Fibroblast of lung (primary cell): Measurements from ENCODE around the gene THEM4. TPM values are rescaled to one million over a fixed set of nuclear protein-coding genes. Genes with fewer than 3 reads are reported as not detected.

ENCODE experiments used
- DNase-seq, 2 donors: peaks; one replicate each; pipeline versions ENCODE4 v3.0.0 to v3.0.0-alpha.2; 2010; ENCODE audit warnings: low read depth in 2 of 2
- H2AFZ ChIP-seq: 2 replicates; pipeline ENCODE4 v1.5.1; 2012; ENCODE audit warnings: low read length, control low read depth, inconsistent platforms
- H3K27ac ChIP-seq: 2 replicates; pipeline ENCODE4 v1.5.1; 2011; ENCODE audit warnings: low read length, control low read depth; ENCODE audit not compliant: insufficient read depth
- H3K27me3 ChIP-seq: 2 replicates; pipeline ENCODE4 v1.5.1; 2011; ENCODE audit warnings: mild to moderate bottlenecking, low read length; ENCODE audit not compliant: control insufficient read depth, insufficient read depth
- H3K36me3 ChIP-seq: 2 replicates; pipeline ENCODE4 v1.5.1; 2011; ENCODE audit warnings: low read length; ENCODE audit not compliant: control insufficient read depth, insufficient read depth
- H3K4me1 ChIP-seq: 2 replicates; pipeline ENCODE4 v1.5.1; 2011; ENCODE audit warnings: low read length; ENCODE audit not compliant: control insufficient read depth, insufficient read depth; ENCODE audit errors: extremely low read depth
- H3K4me2 ChIP-seq: 2 replicates; pipeline ENCODE4 v1.5.1; 2011; ENCODE audit warnings: low read length, control low read depth; ENCODE audit not compliant: insufficient read depth; ENCODE audit errors: extremely low read depth
- H3K4me3 ChIP-seq, 4 experiments: fragments of 200-600 bp in 1 of 4; sonication (generic) in 1 of 4; replicated peaks in 1 of 4; 2 replicates each; pipeline ENCODE4 v1.5.1; 2011 to 2016; ENCODE audit warnings: low read length in 4 of 4, low read depth in 3 of 4, mild to moderate bottlenecking in 3 of 4, control low read depth in 2 of 4, inconsistent platforms in 1 of 4, mixed read lengths in 1 of 4; ENCODE audit not compliant: insufficient read depth in 1 of 4; ENCODE audit errors: control extremely low read depth in 1 of 4
- H3K79me2 ChIP-seq: 2 replicates; pipeline ENCODE4 v1.5.1; 2012; ENCODE audit warnings: mild to moderate bottlenecking, low read length, inconsistent platforms; ENCODE audit not compliant: control insufficient read depth, insufficient read depth
- H3K9ac ChIP-seq: 2 replicates; pipeline ENCODE4 v1.5.1; 2011; ENCODE audit warnings: mild to moderate bottlenecking, low read length, control low read depth; ENCODE audit not compliant: insufficient read depth
- H3K9me3 ChIP-seq: 2 replicates; pipeline ENCODE4 v1.5.1; 2012; ENCODE audit warnings: low read depth, low read length; ENCODE audit not compliant: control insufficient read depth, insufficient read depth
- H4K20me1 ChIP-seq: 2 replicates; pipeline ENCODE4 v1.5.1; 2011; ENCODE audit warnings: low read length; ENCODE audit not compliant: control insufficient read depth, insufficient read depth; ENCODE audit errors: extremely low read depth
- EZH2 ChIP-seq: IDR thresholded peaks from 2 replicates; pipeline ENCODE4 v1.5.1; 2012; ENCODE audit warnings: low read length, control low read depth, mild to moderate bottlenecking; ENCODE audit errors: missing control alignments
- polyA plus RNA-seq, 2 donors: library from polyadenylated mRNA; depleted of rRNA in 1 of 2; stranded (reverse) in 1 of 2; unstranded in 1 of 2; fragments of >200 nt; gene quantifications; 2 replicates each; pipeline ENCODE4 v1.2.1, GENCODE V29; 2011 to 2012; ENCODE audit warnings: missing spikeins in 1 of 2
- total RNA-seq: library from RNA; depleted of rRNA; stranded (reverse); fragments of >200 nt; gene quantifications from 2 replicates; pipeline ENCODE4 v1.2.1, GENCODE V29; 2014
- TF ChIP-seq, protein P1 (sequence below), 2 donors: IDR thresholded peaks in 1 of 2; conservative IDR thresholded peaks in 1 of 2; 1 replicate in 1 of 2; 2 replicates in 1 of 2; pipeline ENCODE4 v1.5.1; 2011 to 2012; ENCODE audit warnings: low read length in 2 of 2, control low read depth in 1 of 2, inconsistent platforms in 1 of 2, low read depth in 1 of 2, mild to moderate bottlenecking in 1 of 2

The THEM4 gene
- total and polyA plus RNA-seq, 2 donors (not counting 1 experiment from before 2014, with no cell fraction given) = 6.4 to 18.7 TPM

DNA sequence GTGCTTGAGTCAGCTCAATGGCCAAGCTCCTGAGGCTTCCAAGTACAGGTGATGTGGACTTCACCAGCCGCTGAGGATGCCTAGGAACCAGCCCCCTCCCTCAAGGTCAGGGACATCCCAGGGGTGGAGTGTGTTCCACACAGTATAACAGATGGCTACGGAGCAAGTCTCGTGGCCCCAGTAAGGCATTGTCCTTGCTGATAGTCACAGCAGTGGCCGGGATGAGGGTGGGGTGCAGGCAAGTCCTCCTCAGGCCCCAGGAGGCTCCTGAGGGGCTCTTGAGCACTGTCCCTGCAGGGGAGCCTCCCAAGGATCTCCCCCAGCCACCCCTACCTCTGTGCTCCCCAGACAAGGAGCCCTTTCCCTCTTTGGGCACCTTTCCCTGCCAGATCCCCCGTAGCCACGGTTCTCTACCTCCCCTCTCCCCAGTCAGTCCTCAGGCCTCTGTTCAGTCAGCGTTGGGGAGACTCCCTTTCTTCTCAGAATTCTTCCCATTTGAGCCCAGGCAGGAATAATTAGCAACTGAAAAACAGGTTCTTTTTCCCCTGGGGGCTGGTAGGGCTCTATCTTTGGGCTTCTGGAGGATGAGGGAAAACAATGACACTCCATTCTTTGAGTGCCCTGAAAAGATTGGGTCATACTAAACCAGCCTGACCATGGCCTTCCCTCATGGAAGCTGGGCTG is 48.7 kb downstream of the THEM4 start:
- no peaks in the 10 kb centered on the region for H3K79me2 ChIP-seq
- no peak for DNase-seq
- no peak overlapping the region for H3K4me3 ChIP-seq
- no peak overlapping the region for H3K9ac ChIP-seq
- H3K27me3 ChIP-seq = peaks cover 5% of the 10 kb centered on the region
- H2AFZ ChIP-seq = no peak overlapping the region
- H3K36me3 ChIP-seq = no peaks in the 10 kb centered on the region
- TF ChIP-seq, protein P1, sequence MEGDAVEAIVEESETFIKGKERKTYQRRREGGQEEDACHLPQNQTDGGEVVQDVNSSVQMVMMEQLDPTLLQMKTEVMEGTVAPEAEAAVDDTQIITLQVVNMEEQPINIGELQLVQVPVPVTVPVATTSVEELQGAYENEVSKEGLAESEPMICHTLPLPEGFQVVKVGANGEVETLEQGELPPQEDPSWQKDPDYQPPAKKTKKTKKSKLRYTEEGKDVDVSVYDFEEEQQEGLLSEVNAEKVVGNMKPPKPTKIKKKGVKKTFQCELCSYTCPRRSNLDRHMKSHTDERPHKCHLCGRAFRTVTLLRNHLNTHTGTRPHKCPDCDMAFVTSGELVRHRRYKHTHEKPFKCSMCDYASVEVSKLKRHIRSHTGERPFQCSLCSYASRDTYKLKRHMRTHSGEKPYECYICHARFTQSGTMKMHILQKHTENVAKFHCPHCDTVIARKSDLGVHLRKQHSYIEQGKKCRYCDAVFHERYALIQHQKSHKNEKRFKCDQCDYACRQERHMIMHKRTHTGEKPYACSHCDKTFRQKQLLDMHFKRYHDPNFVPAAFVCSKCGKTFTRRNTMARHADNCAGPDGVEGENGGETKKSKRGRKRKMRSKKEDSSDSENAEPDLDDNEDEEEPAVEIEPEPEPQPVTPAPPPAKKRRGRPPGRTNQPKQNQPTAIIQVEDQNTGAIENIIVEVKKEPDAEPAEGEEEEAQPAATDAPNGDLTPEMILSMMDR (conservative IDR thresholded peaks at IDR 0.05 in 1 of 2, IDR thresholded peaks at IDR 0.05 in 1 of 2; ENCODE audit: low read depth in 1 of 2, low read length in 2 of 2) = no peak
- no peak for TF ChIP-seq EZH2
- no peak overlapping the region for H3K4me2 ChIP-seq
- H3K9me3 ChIP-seq = no peaks in the 10 kb centered on the region
- H3K27ac ChIP-seq = no peak overlapping the region
- H3K4me1 ChIP-seq = no peaks in the 10 kb centered on the region
- H4K20me1 ChIP-seq = no peaks in the 10 kb centered on the region

DNA sequence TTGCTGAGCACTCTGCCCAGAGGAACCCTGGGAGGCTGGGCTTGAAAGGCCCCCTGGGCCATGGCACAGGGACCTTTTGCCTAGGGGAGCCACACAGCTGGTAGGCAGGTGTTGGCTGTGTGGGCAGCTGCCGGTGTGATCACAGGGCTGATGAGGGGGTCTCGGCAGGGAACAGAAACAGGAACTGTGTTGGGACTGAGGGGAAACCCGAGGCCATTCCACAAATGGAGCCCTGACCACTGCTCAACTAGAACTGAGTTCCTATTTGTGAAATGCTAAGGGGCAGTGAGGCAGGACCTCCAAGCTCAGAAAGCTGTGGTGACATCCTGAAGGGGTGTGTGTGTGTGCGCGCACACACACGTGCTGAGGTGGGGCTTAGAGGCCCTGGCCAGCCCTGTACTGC is 49.4 kb downstream of the THEM4 start:
- H3K4me2 ChIP-seq = no peak overlapping the region
- no peaks in the 10 kb centered on the region for H3K4me1 ChIP-seq
- no peak for TF ChIP-seq EZH2
- TF ChIP-seq, protein P1 (conservative IDR thresholded peaks at IDR 0.05 in 1 of 2, IDR thresholded peaks at IDR 0.05 in 1 of 2; ENCODE audit: low read depth in 1 of 2, low read length in 2 of 2) = no peak
- H3K36me3 ChIP-seq = no peaks in the 10 kb centered on the region
- no peak for DNase-seq
- H3K79me2 ChIP-seq = no peaks in the 10 kb centered on the region
- H3K9ac ChIP-seq = no peak overlapping the region
- peaks cover 5% of the 10 kb centered on the region for H3K27me3 ChIP-seq
- no peak overlapping the region for H2AFZ ChIP-seq
- no peak overlapping the region for H3K4me3 ChIP-seq
- H4K20me1 ChIP-seq = no peaks in the 10 kb centered on the region
- H3K9me3 ChIP-seq = no peaks in the 10 kb centered on the region
- H3K27ac ChIP-seq = no peak overlapping the region

DNA sequence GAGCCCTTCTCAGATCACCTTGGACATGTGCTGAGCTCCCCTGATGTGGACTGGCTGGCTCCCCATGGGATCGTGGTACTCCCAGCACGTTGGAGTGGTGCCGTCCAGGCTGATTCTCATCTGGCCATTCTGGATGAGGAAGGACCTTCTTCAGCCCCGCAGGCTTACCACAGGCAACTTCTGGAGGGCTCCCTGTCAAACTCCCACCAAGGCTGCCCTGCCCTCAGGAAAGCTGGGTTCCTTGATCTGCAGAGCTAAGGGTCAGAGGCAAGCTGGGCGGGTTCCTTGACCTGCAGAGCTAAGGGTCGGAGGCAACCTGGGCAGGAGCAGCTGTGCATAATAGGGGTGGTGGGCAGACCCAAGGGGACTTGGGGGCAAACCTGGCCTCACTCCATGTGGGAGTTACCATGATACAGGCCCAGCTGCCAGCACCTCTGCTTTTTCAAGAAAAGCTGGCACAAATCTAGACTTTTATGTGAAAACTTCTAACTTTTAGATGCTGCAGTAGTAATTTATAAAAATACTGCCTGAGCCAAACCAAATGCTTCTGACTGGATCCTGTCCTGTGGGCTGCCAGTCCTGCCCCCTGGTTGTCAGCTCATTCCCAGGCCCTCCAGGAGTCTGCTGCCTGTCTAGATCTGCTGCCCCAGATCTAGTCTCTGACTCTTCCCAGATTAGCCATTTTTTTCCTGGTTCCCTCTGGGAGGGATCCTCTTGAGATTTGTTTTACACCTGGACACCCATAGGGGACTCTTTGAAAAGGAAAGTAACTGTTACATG is 50.2 kb downstream of the THEM4 start:
- no peaks in the 10 kb centered on the region for H3K36me3 ChIP-seq
- H4K20me1 ChIP-seq = no peaks in the 10 kb centered on the region
- H3K27me3 ChIP-seq = peaks cover 5% of the 10 kb centered on the region
- H3K9ac ChIP-seq = no peak overlapping the region
- DNase-seq = no peak
- no peak overlapping the region for H3K27ac ChIP-seq
- no peak overlapping the region for H3K4me2 ChIP-seq
- no peaks in the 10 kb centered on the region for H3K4me1 ChIP-seq
- H2AFZ ChIP-seq = no peak overlapping the region
- H3K4me3 ChIP-seq = no peak overlapping the region
- H3K9me3 ChIP-seq = no peaks in the 10 kb centered on the region
- no peak for TF ChIP-seq EZH2
- TF ChIP-seq, protein P1 (conservative IDR thresholded peaks at IDR 0.05 in 1 of 2, IDR thresholded peaks at IDR 0.05 in 1 of 2; ENCODE audit: low read depth in 1 of 2, low read length in 2 of 2) = no peak
- H3K79me2 ChIP-seq = no peaks in the 10 kb centered on the region
